ENCODE data around the gene PRDM10. TPM values are rescaled to one million over a fixed set of nuclear protein-coding genes. Genes with fewer than 3 reads are reported as not detected.

The PRDM10 gene
- total RNA-seq, 1 experiment from 2014 or later: 7.7 TPM

GRCh38 chr11:129884581-129884980 lies 118.1 kb downstream of the PRDM10 start:
- no peak overlapping the region for H2BK12ac ChIP-seq (ENCODE audit: insufficient read length, low read depth, low read length)
- no peak overlapping the region for H2BK15ac ChIP-seq (ENCODE audit: low read depth, low read length)
- no peak overlapping the region for H3T11ph ChIP-seq (ENCODE audit: low read length)
- no peak overlapping the region for H3K18ac ChIP-seq (ENCODE audit: insufficient read length, low read depth, low read length)
- no peak for DNase-seq
- H3K79me2 ChIP-seq (ENCODE audit: insufficient read depth, low read length): no peaks in the 10 kb centered on the region
- no peak overlapping the region for H3K27ac ChIP-seq (ENCODE audit: insufficient read length, low read depth, low read length)
- H2BK5ac ChIP-seq (ENCODE audit: insufficient read length, low read length): no peak overlapping the region
- no peaks in the 10 kb centered on the region for H3K9me3 ChIP-seq (ENCODE audit: control insufficient read depth, low read depth, low read length)
- no peak overlapping the region for H2BK120ac ChIP-seq (ENCODE audit: low read depth, low read length, poor library complexity, severe bottlenecking)
- no peaks in the 10 kb centered on the region for H3K27me3 ChIP-seq (ENCODE audit: insufficient read depth, low read length)
- H3K23ac ChIP-seq (ENCODE audit: insufficient read length, low read depth, low read length): no peak overlapping the region
- Mint-ChIP-seq H3K9me3 (no peaks in the 10 kb centered on the region), H3K27ac (no peak overlapping the region), H3K4me1 (no peaks in the 10 kb centered on the region), H3K4me3 (no peak overlapping the region), H3K36me3 (ENCODE audit: insufficient read depth in 1 of 3, low read depth in 3 of 3) (peaks cover 60 to 95% (median 88%) of the 10 kb centered on the region in 3 experiments; a peak in 6 of 7 replicates), H3K27me3 (ENCODE audit: low read depth) (no peaks in the 10 kb centered on the region)
- no peak overlapping the region for H3K56ac ChIP-seq (ENCODE audit: insufficient read length, low read depth, low read length)
- no peak overlapping the region for H2BK20ac ChIP-seq (ENCODE audit: low read depth, low read length, poor library complexity, severe bottlenecking)
- no peak overlapping the region for H2AFZ ChIP-seq (ENCODE audit: low read length)
- no peak for TF ChIP-seq CTCF (conservative IDR thresholded peaks at IDR 0.05)
- H3K79me1 ChIP-seq (ENCODE audit: insufficient read depth, low read depth, low read length, poor library complexity, severe bottlenecking): no peaks in the 10 kb centered on the region
- H4K5ac ChIP-seq (ENCODE audit: insufficient read length, low read depth, low read length): no peak overlapping the region
- H3K4ac ChIP-seq (ENCODE audit: low read depth, low read length): no peak overlapping the region
- no peak overlapping the region for H3K4me2 ChIP-seq (ENCODE audit: insufficient read depth, insufficient read length, low read length)
- H2AK5ac ChIP-seq (ENCODE audit: insufficient read length, low read length): no peak overlapping the region
- no peaks in the 10 kb centered on the region for H4K20me1 ChIP-seq (ENCODE audit: control insufficient read depth, insufficient read depth, insufficient read length)
- no peak overlapping the region for H3K9ac ChIP-seq (ENCODE audit: extremely low read depth, insufficient read length, low read length)
- no CpG with 5 or more reads among the region's 8 CpGs for WGBS (ENCODE audit: extremely low coverage, insufficient read length, low lambda C conversion rate)
- H4K91ac ChIP-seq (ENCODE audit: insufficient read length, low read depth, low read length): no peak overlapping the region
- H3K4me1 ChIP-seq (ENCODE audit: insufficient read depth, low read length): no peaks in the 10 kb centered on the region
- H4K8ac ChIP-seq (replicated peaks; ENCODE audit: insufficient read length, low read depth, low read length): no peak overlapping the region
- H3K23me2 ChIP-seq (ENCODE audit: insufficient read length, low read depth, low read length, poor library complexity, severe bottlenecking): no peaks in the 10 kb centered on the region
- no peak overlapping the region for H3K14ac ChIP-seq (ENCODE audit: insufficient read depth, low read length)

Data from H9 (cell line).